GM12892 (cell line): ENCODE data around the gene COQ2.

Experiments used
- DNase-seq: peaks from one replicate; pipeline ENCODE4 v3.0.0; 2011; ENCODE audit not compliant: insufficient read length
- FAIRE-seq: peaks from 2 replicates; lab custom pipeline; 2011; peaks lifted over from hg19 to GRCh38; lab: Jason Lieb, UNC
- POLR2A ChIP-seq: IDR thresholded peaks from 2 replicates; pipeline ENCODE4 v1.6.1; 2011; ENCODE audit warnings: low read depth, low read length, control low read depth
- POLR2AphosphoS5 ChIP-seq: IDR thresholded peaks from 2 replicates; pipeline ENCODE4 v1.6.1; 2011; ENCODE audit warnings: low read depth, low read length, control low read depth
- TAF1 ChIP-seq: IDR thresholded peaks from 2 replicates; pipeline ENCODE4 v1.6.1; 2011; ENCODE audit warnings: low read depth, mild to moderate bottlenecking, control low read depth, low read length, borderline replicate concordance

The COQ2 gene

GRCh38 chr4:83258461-83258860 lies 26.1 kb downstream of the COQ2 start:
- TF ChIP-seq POLR2A (no peak), POLR2AphosphoS5 (no peak), TAF1 (no peak)
- FAIRE-seq (no peak), DNase-seq (no peak)

GRCh38 chr4:83257811-83258210 lies 26.8 kb downstream of the COQ2 start:
- FAIRE-seq (no peak), DNase-seq (no peak)
- TF ChIP-seq POLR2AphosphoS5 (no peak), POLR2A (no peak), TAF1 (no peak)

- no peak for FAIRE-seq
- DNase-seq: no peak
- TF ChIP-seq POLR2AphosphoS5: no peak
- no peak for TF ChIP-seq POLR2A
- TF ChIP-seq TAF1: no peak
These were observed 29.0 kb downstream of the COQ2 start for GRCh38 chr4:83255584-83255983.

GRCh38 chr4:83252782-83253405 lies 31.7 kb downstream of the COQ2 start:
- peak; percentile 29 for DNase-seq
- FAIRE-seq: peak; percentile 77
- no peak for TF ChIP-seq POLR2A
- TF ChIP-seq POLR2AphosphoS5: no peak
- no peak for TF ChIP-seq TAF1

GRCh38 chr4:83251447-83251830 lies 33.2 kb downstream of the COQ2 start:
- no peak for TF ChIP-seq TAF1
- no peak for TF ChIP-seq POLR2AphosphoS5
- TF ChIP-seq POLR2A: no peak
- FAIRE-seq: no peak

GRCh38 chr4:83250687-83251446 lies 33.7 kb downstream of the COQ2 start:
- DNase-seq (no peak), FAIRE-seq (no peak)
- TF ChIP-seq POLR2AphosphoS5 (no peak), TAF1 (no peak), POLR2A (no peak)

More at GRCh38 chr4:83251447-83251830, 33.2 kb downstream of the COQ2 start:
- DNase-seq: no peak

GRCh38 chr4:83248486-83248885 lies 36.1 kb downstream of the COQ2 start:
- TF ChIP-seq TAF1 (no peak), POLR2A (no peak), POLR2AphosphoS5 (no peak)
- no peak for DNase-seq
- FAIRE-seq: no peak

- FAIRE-seq (no peak), DNase-seq (no peak)
- TF ChIP-seq TAF1: no peak
- no peak for TF ChIP-seq POLR2A
- no peak for TF ChIP-seq POLR2AphosphoS5
These were observed 36.9 kb downstream of the COQ2 start for GRCh38 chr4:83247415-83248357.

GRCh38 chr4:83241132-83241531 lies 43.5 kb downstream of the COQ2 start:
- TF ChIP-seq POLR2A: no peak
- FAIRE-seq: no peak
- no peak for DNase-seq

GRCh38 chr4:83240379-83240875 lies 44.2 kb downstream of the COQ2 start:
- FAIRE-seq (peak; percentile 70), DNase-seq (no peak)
- TF ChIP-seq TAF1: no peak
- no peak for TF ChIP-seq POLR2AphosphoS5
- TF ChIP-seq POLR2A: no peak

GRCh38 chr4:83238393-83239248 lies 46.0 kb downstream of the COQ2 start:
- TF ChIP-seq TAF1: no peak
- TF ChIP-seq POLR2A: no peak
- no peak for TF ChIP-seq POLR2AphosphoS5
- DNase-seq: no peak
- peak; percentile 9 for FAIRE-seq
